GM12878 (cell line): ENCODE data around the gene TP73. TPM values are rescaled to one million over a fixed set of nuclear protein-coding genes. Genes with fewer than 3 reads are reported as not detected.

Source experiments
- ATAC-seq: fragments of 200-7000 bp; cut with Tn5 transposase; 3 replicates; pipeline ENCODE4 v1.9.1; 2020; ENCODE audit warnings: mild to moderate bottlenecking, moderate library complexity
- BruUV-seq: library from RNA; stranded (reverse); fragments of 400-500 nt; replicated peaks from 2 replicates; lab custom pipeline; 2021; lab: Mats Ljungman, UMichigan
- CTCF ChIA-PET: fragments of 300-600 bp; sonication (Branson Sonifier 250); formaldehyde crosslinking; extraction: SDS; loops from one replicate; lab custom pipeline; 2021; ENCODE audit warnings: inconsistent platforms; lab: Yijun Ruan, JAX
- POLR2A ChIA-PET: fragments of 350-600 bp; formaldehyde crosslinking; extraction: SDS; loops from one replicate; lab custom pipeline; 2021; ENCODE audit warnings: inconsistent platforms; lab: Charles Lee
- RAD21 ChIA-PET: fragments of 300-600 bp; sonication (Branson Sonifier 250); formaldehyde crosslinking; loops from one replicate; lab custom pipeline; 2023; ENCODE audit warnings: antibody characterized with exemption; ENCODE audit not compliant: unreplicated experiment; lab: Charles Lee
- SMC1A ChIA-PET: fragments of 300-600 bp; sonication (Branson Sonifier 250); formaldehyde crosslinking; loops from one replicate; lab custom pipeline; 2023; ENCODE audit not compliant: unreplicated experiment, uncharacterized antibody; lab: Charles Lee
- DNase-seq: peaks from one replicate; pipeline ENCODE4 v3.0.0-alpha.2; 2011; ENCODE audit warnings: low read depth, low spot score
- FAIRE-seq: peaks from 3 replicates; lab custom pipeline; 2011; peaks lifted over from hg19 to GRCh38; lab: Jason Lieb, UNC
- H2AFZ ChIP-seq: 2 replicates; pipeline ENCODE4 v1.6.0; 2011; ENCODE audit warnings: low read depth, low read length, control low read depth; ENCODE audit not compliant: control insufficient read depth
- H3K27ac ChIP-seq: 2 replicates; pipeline ENCODE4 v1.5.1; 2011; ENCODE audit warnings: control low read depth; ENCODE audit not compliant: control insufficient read depth, insufficient read depth
- H3K27me3 ChIP-seq, 2 experiments: replicated peaks in 1 of 2; 2 replicates each; pipeline versions ENCODE4 v1.6.0 to v1.6.1; 2011; ENCODE audit warnings: low read length in 1 of 2; ENCODE audit not compliant: control insufficient read depth in 2 of 2, insufficient read depth in 2 of 2
- H3K36me3 ChIP-seq, 2 experiments: 2 replicates each; pipeline ENCODE4 v1.5.1; 2011; ENCODE audit warnings: low read length in 1 of 2; ENCODE audit not compliant: control insufficient read depth in 2 of 2, insufficient read depth in 2 of 2
- H3K4me1 ChIP-seq: 2 replicates; pipeline ENCODE4 v1.6.1; 2011; ENCODE audit warnings: mild to moderate bottlenecking, low read length, moderate library complexity, mixed read lengths; ENCODE audit not compliant: control insufficient read depth, insufficient read depth
- H3K4me2 ChIP-seq: 2 replicates; pipeline ENCODE4 v1.6.0; 2011; ENCODE audit warnings: control low read depth; ENCODE audit not compliant: control insufficient read depth, insufficient read depth
- H3K4me3 ChIP-seq: fragments of 200-600 bp; sonication (generic); 2 replicates; pipeline ENCODE4 v1.5.1; 2016
- H3K79me2 ChIP-seq: 2 replicates; pipeline ENCODE4 v1.6.0; 2011; ENCODE audit warnings: low read length; ENCODE audit not compliant: control insufficient read depth, insufficient read depth
- H3K9ac ChIP-seq: 2 replicates; pipeline ENCODE4 v1.8.0; 2011; ENCODE audit warnings: low read length, control low read depth, mixed read lengths; ENCODE audit not compliant: control insufficient read depth, insufficient read depth
- H3K9me3 ChIP-seq: replicated peaks from 3 replicates; pipeline ENCODE4 v1.5.1; 2011; ENCODE audit warnings: mild to moderate bottlenecking, low read length; ENCODE audit not compliant: control insufficient read depth, insufficient read depth
- H4K20me1 ChIP-seq: 2 replicates; pipeline ENCODE4 v1.6.0; 2011; ENCODE audit not compliant: control insufficient read depth, insufficient read depth
- BMI1 ChIP-seq: fragments of 450-650 bp; IDR thresholded peaks from 2 replicates; pipeline ENCODE4 v1.6.1; 2016; ENCODE audit warnings: mild to moderate bottlenecking, moderate library complexity, borderline replicate concordance
- CBX5 ChIP-seq: sonication (generic); IDR thresholded peaks from 2 replicates; pipeline ENCODE4 v1.6.1; 2016; ENCODE audit warnings: low read depth, moderate library complexity, mild to moderate bottlenecking, inconsistent platforms
- CHD4 ChIP-seq: fragments of 200-600 bp; sonication (generic); IDR thresholded peaks from 2 replicates; pipeline ENCODE4 v1.6.1; 2016; ENCODE audit warnings: mild to moderate bottlenecking
- HDGF ChIP-seq: fragments of 450-650 bp; IDR thresholded peaks from 2 replicates; pipeline ENCODE4 v1.6.1; 2016; ENCODE audit warnings: antibody characterized with exemption
- MTA3 ChIP-seq: IDR thresholded peaks from 2 replicates; pipeline ENCODE4 v1.6.1; 2012; ENCODE audit warnings: low read length, inconsistent platforms, borderline replicate concordance
- PML ChIP-seq: IDR thresholded peaks from 2 replicates; pipeline ENCODE4 v1.6.1; 2012; ENCODE audit warnings: low read length, inconsistent platforms
- RELA ChIP-seq: fragments of 450-650 bp; IDR thresholded peaks from 2 replicates; pipeline ENCODE4 v1.8.0; 2014; ENCODE audit warnings: borderline replicate concordance; ENCODE audit not compliant: partially characterized antibody
- SREBF1 ChIP-seq: IDR thresholded peaks from 2 replicates; pipeline ENCODE4 v1.6.1; 2012; ENCODE audit warnings: mild to moderate bottlenecking, low read length
- SUPT20H ChIP-seq: IDR thresholded peaks from 2 replicates; pipeline ENCODE4 v1.6.1; 2011; ENCODE audit warnings: low read depth, mild to moderate bottlenecking, low read length, moderate library complexity, borderline replicate concordance; ENCODE audit not compliant: control insufficient read depth
- ZSCAN29 ChIP-seq: fragments of 450-650 bp; IDR thresholded peaks from 2 replicates; pipeline ENCODE4 v1.6.1; 2017; ENCODE audit warnings: mild to moderate bottlenecking, moderate library complexity
- ZZZ3 ChIP-seq: IDR thresholded peaks from 2 replicates; pipeline ENCODE4 v1.6.1; 2011; ENCODE audit warnings: low read depth; ENCODE audit not compliant: control insufficient read depth, insufficient read length
- WGBS: methylation state at CpG from one replicate; pipeline ENCODE4 v1.1.6; 2016; ENCODE audit warnings: low lambda C conversion rate; ENCODE audit not compliant: insufficient replicate concordance, insufficient coverage; ENCODE audit errors: missing lambda C conversion rate; 5-methylcytosine and 5-hydroxymethylcytosine counted together
- in situ Hi-C: fragments of 300-500 bp; cut with MboI; formaldehyde crosslinking; loops from 9 replicates; pipeline ENCODE4 v1.14.3; 2018; ENCODE audit warnings: mixed read lengths
- intact Hi-C: fragments of 100-400 bp; cut with micrococcal nuclease; formaldehyde crosslinking; loops from one replicate; pipeline ENCODE4 v1.14.2; 2022; ENCODE audit not compliant: unreplicated experiment
- polyA plus RNA-seq, 11 experiments: library from polyadenylated mRNA; depleted of rRNA in 4 of 11; unstranded in 6 of 11; stranded (reverse) in 5 of 11; fragments of >200 nt; fragmentation: Nextera tagmentation in 4 of 11; fragmentation: Illumina TruSeq in 1 of 11; extraction: Ambion mirVana in 4 of 11; extraction: Trizol in 1 of 11; gene quantifications; 1 replicate in 1 of 11; 2 replicates in 10 of 11; pipeline versions ENCODE4 v1.2.1 to v1.2.3, GENCODE V29; 2011 to 2016; ENCODE audit warnings: inconsistent platforms in 2 of 11, missing spikeins in 2 of 11, low read depth in 1 of 11
- total RNA-seq, 4 experiments: library from RNA; depleted of rRNA in 3 of 4; stranded (reverse); fragments of >200 nt in 3 of 4; fragmentation: Illumina TruSeq in 1 of 4; extraction: Trizol in 1 of 4; gene quantifications; 2 replicates each; pipeline versions ENCODE4 v1.2.1 to v1.2.3, GENCODE V29; 2013 to 2021

Gene TP73
- total and polyA plus RNA-seq, 10 of the 15 experiments (the other 5 are each of a cell fraction or from before 2014, with no cell fraction given), result 0.08 to 54.2 (median 14.9) TPM

GRCh38 chr1:3697810-3698209, 45.5 kb downstream of the TP73 start:
- DNase-seq, result no peak
- ChIA-PET POLR2A (no interaction called here), RAD21 (no interaction called here), CTCF (no interaction called here), SMC1A (no interaction called here)
- no peak for FAIRE-seq
- no peaks in the 10 kb centered on the region for H3K79me2 ChIP-seq
- H4K20me1 ChIP-seq, result no peaks in the 10 kb centered on the region
- H3K4me2 ChIP-seq, result no peak overlapping the region
- WGBS, result 72% methylated on average over 12 of the region's 12 CpGs
- intact Hi-C loops (no loop called here), in situ Hi-C loops (no loop called here)
- ATAC-seq, result no peak
- H3K36me3 ChIP-seq, result peaks cover 0 to 9% of the 10 kb centered on the region in 2 experiments; a peak in 3 of 4 replicates
- BruUV-seq, result no TSS peak
- no peak overlapping the region for H3K4me3 ChIP-seq
- H2AFZ ChIP-seq, result no peak overlapping the region
- no peaks in the 10 kb centered on the region for H3K9me3 ChIP-seq
- no peak for TF ChIP-seq ZSCAN29
- TF ChIP-seq HDGF, result no peak
- TF ChIP-seq PML, result no peak
- TF ChIP-seq RELA, result no peak
- no peak for TF ChIP-seq SREBF1
- TF ChIP-seq SUPT20H, result no peak
- TF ChIP-seq CHD4, result no peak
- TF ChIP-seq BMI1, result no peak
- TF ChIP-seq CBX5, result no peak
- no peak for TF ChIP-seq MTA3
- no peak for TF ChIP-seq ZZZ3
- no peak overlapping the region for H3K27ac ChIP-seq
- no peaks in the 10 kb centered on the region for H3K4me1 ChIP-seq
- no peaks in the 10 kb centered on the region for H3K27me3 ChIP-seq
- no peak overlapping the region for H3K9ac ChIP-seq
